SK-N-SH (cell line): ENCODE results near the gene KDM6B.

Experiments
- CTCF ChIP-seq: fragments of 200-600 bp; sonication (generic); IDR thresholded peaks from 2 replicates; pipeline ENCODE4 v1.6.1; 2017; ENCODE audit warnings: antibody characterized with exemption, mild to moderate bottlenecking, moderate library complexity
- EZH2phosphoT487 ChIP-seq: fragments of 200-600 bp; sonication (generic); IDR thresholded peaks from 2 replicates; pipeline ENCODE4 v1.6.1; 2017; ENCODE audit warnings: low read depth, mixed run types, mild to moderate bottlenecking, antibody characterized with exemption, moderate library complexity, borderline replicate concordance
- FOXM1 ChIP-seq: IDR thresholded peaks from 2 replicates; pipeline ENCODE4 v1.4.0; 2012; ENCODE audit warnings: low read depth, mild to moderate bottlenecking

GRCh38 chr17:7882068-7882467 lies 48.1 kb downstream of the KDM6B start:
- TF ChIP-seq CTCF (no peak), EZH2phosphoT487 (no peak), FOXM1 (no peak)
